ENCODE measurements around the gene LALBA.
"Not testable (repeated sequence)": the region's sequence is repeated elsewhere in the genome, so short reads cannot be mapped to it uniquely, and the experiment has no call there.

LALBA gene

GRCh38 chr12:48545833-48546469 lies 23.9 kb downstream of the LALBA start:
- H3K4me3 ChIP-seq (ENCODE audit: low read length) = no peak overlapping the region
- no peak for TF ChIP-seq ZNF274 (IDR thresholded peaks at IDR 0.05; ENCODE audit: low read depth, low read length)

- TF ChIP-seq ZNF274 (IDR thresholded peaks at IDR 0.05; ENCODE audit: low read depth, low read length) = no peak
- H3K4me3 ChIP-seq (ENCODE audit: low read length) = no peak overlapping the region
Measured at GRCh38 chr12:48542300-48542928, 27.4 kb downstream of the LALBA start.

- H3K4me3 ChIP-seq (ENCODE audit: low read length) = no peak overlapping the region
- no peak for TF ChIP-seq ZNF274 (IDR thresholded peaks at IDR 0.05; ENCODE audit: low read depth, low read length)
Measured at GRCh38 chr12:48536602-48537001, 33.2 kb downstream of the LALBA start.

- no peak overlapping the region for H3K4me3 ChIP-seq (ENCODE audit: low read length)
- TF ChIP-seq ZNF274 (IDR thresholded peaks at IDR 0.05; ENCODE audit: low read depth, low read length) = no peak
Measured at GRCh38 chr12:48532601-48533000, 37.2 kb downstream of the LALBA start.

GRCh38 chr12:48527891-48528670 lies 41.8 kb downstream of the LALBA start:
- no peak overlapping the region for H3K4me3 ChIP-seq (ENCODE audit: low read length)
- TF ChIP-seq ZNF274 (IDR thresholded peaks at IDR 0.05; ENCODE audit: low read depth, low read length) = no peak

GRCh38 chr12:48525332-48525731 lies 44.5 kb downstream of the LALBA start, which contains the start of gene OR8S1:
TSS of gene OR8S1 (plus strand) at chr12:48525632. CDS start at chr12:48525632, 0 bp downstream.
- no peak within 1 kb of the TSS for H3K4me3 ChIP-seq (ENCODE audit: low read length)
- no peak for TF ChIP-seq ZNF274 (IDR thresholded peaks at IDR 0.05; ENCODE audit: low read depth, low read length)

GRCh38 chr12:48520381-48520780 lies 49.5 kb downstream of the LALBA start:
- not testable (repeated sequence) for H3K4me3 ChIP-seq (ENCODE audit: low read length)

Data from GM08714 (cell line).